Measurements from ENCODE around the gene LRRC75A. TPM values are rescaled to one million over a fixed set of nuclear protein-coding genes. Genes with fewer than 3 reads are reported as not detected.
"Not testable (repeated sequence)": the region's sequence is repeated elsewhere in the genome, so short reads cannot be mapped to it uniquely, and the experiment has no call there.

The LRRC75A gene
- total RNA-seq, 2 experiments from 2014 or later: 1.1 to 1.2 TPM

DNA sequence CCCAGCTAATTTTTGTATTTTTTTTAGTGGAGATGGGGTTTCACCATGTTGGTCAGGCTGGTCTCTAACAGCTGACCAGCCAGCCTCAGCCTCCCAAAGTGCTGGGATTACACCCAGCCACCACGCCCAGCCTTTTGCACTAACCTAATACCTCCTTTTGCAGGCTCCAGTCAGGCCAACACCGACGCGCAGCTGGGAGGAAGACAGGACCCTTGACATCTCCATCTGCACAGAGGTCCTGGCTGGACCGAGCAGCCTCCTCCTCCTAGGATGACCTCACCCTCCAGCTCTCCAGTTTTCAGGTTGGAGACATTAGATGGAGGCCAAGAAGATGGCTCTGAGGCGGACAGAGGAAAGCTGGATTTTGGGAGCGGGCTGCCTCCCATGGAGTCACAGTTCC, 74.6 kb downstream of the LRRC75A start:
- Mint-ChIP-seq H3K4me1 (peaks cover 53% of the 10 kb centered on the region), H3K4me3 (no peak overlapping the region), H3K9me3 (ENCODE audit: low read depth) (no peaks in the 10 kb centered on the region), H3K27me3 (no peaks in the 10 kb centered on the region), H3K36me3 (ENCODE audit: low read depth) (peaks cover 34% of the 10 kb centered on the region), H3K27ac (peak overlapping the region; percentile 99)
- ATAC-seq (no peak), DNase-seq (no peak)
- ChIA-PET CTCF (interaction anchor here (0.7 to 3.4 kb wide), 3 partner anchors 53 to 130 kb away, joined by 3 to 29 read pairs (median 9); no protein-coding TSS in a partner anchor), POLR2A (no interaction called here)
- intact Hi-C loops (cut with DNase I, micrococcal nuclease): loop anchor here (2.0 to 10.0 kb wide), 6 partner anchors 37 to 1545 kb away; partner anchors contain the start of genes ADORA2B (in 1 of the 2), NCOR1 (in 1 of the 2) and UBB (in 1 of the 2)

DNA sequence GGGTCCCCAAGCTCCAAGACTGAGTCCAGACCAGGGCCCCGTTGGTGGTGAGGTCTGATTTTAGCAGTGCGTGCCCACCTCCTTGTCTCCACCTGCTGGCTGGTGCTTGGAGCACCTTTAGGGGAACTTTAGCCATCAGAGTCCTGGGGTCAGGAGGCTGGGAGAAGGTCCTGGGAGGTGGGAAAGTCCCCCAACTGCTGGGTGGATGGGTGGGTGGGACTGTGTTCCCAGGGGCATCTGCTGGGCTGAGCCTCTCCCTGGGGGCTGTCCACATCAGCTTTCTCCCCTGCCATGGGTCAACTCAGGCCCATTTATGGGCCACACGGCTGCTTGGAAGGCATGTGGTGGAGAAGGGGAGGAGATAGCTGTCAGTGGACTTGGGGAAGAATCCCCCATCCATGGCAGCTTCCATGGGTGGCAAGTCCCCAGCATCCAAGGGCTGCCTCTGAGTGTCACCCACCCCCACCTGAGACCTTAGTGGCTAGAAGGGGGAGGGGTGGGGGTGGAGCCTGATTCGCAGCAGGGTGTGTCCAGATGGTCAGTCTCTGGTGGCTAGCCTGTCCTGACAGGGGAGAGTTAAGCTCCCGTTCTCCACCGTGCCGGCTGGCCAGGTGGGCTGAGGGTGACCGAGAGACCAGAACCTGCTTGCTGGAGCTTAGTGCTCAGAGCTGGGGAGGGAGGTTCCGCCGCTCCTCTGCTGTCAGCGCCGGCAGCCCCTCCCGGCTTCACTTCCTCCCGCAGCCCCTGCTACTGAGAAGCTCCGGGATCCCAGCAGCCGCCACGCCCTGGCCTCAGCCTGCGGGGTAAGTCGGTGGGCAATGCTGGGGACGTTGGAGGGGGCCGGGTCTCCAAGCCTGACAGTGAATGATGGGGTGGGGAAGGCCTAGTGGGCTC, 76.7 kb downstream of the LRRC75A start, which contains the start of gene TRPV2:
Gene TRPV2 (plus strand): TSS at position 541 of the 894 bp plus-strand sequence. CDS start 2,098 bp downstream, outside the sequence.
- H3K27ac Mint-ChIP-seq: peak within 1 kb of the TSS; percentile 99
- DNase-seq (peak; percentile 72), ATAC-seq (peak; percentile 15)
- intact Hi-C loops (cut with DNase I, micrococcal nuclease): loop anchor here (1.0 to 10.0 kb wide), 5 partner anchors 29 to 1547 kb away; partner anchors contain the start of gene ADORA2B (in 1 of the 2)
- peaks cover 28% of the 10 kb centered on the region for H3K36me3 Mint-ChIP-seq (ENCODE audit: low read depth)
- peak within 1 kb of the TSS; percentile 100 for H3K4me3 Mint-ChIP-seq
- ChIA-PET POLR2A (interaction anchor here (0.5 to 2.5 kb wide), 5 partner anchors 18 to 52 kb away, joined by 3 to 29 read pairs (median 9); partner anchors contain the start of gene UBB), CTCF (interaction anchor here (0.6 to 3.4 kb wide), 14 partner anchors 12 to 106 kb away, joined by 3 to 29 read pairs (median 4); no protein-coding TSS in a partner anchor)
- peaks cover 46% of the 10 kb centered on the region for H3K4me1 Mint-ChIP-seq
- no peaks in the 10 kb centered on the region for H3K9me3 Mint-ChIP-seq (ENCODE audit: low read depth)
- H3K27me3 Mint-ChIP-seq: no peaks in the 10 kb centered on the region

DNA sequence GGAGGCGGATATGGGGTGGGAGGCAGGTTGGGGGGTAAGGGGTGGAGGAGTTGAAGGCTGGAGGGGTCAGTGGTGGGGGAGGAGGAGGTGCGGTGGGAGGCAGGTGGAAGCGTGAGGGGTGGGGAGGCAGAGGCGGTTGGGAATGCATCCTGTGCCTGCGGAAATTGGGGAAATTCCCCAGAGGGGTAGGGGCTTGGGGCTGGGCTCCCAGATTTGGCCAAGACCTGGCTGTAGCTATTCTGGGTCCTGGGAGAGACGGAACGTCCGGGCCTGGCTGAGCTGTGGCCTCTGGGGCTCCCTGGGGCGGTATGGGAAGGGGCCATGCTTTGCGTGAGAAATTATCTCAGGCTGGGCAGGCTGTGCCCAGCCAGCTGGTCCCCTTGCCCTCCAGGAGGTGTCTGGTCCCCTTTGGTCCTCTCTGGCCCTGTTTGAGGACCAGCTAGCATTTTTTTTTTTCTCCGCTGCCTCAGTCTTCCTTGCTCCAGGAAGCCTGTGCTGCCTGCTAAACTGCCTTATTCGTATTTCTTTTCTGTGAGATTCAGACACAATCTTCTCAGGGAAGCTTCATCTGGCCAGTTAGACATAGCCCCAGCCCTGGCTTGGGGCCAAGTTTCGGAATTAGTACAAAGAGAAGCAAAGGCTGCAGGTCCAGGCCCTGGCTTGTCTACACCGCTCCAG, 83.9 kb downstream of the LRRC75A start:
- no peaks in the 10 kb centered on the region for H3K36me3 Mint-ChIP-seq (ENCODE audit: low read depth)
- ChIA-PET POLR2A (interaction anchor here (1.2 kb wide), 1 partner anchor 31 kb away, joined by 3 read pairs; no protein-coding TSS in a partner anchor), CTCF (interaction anchor here (0.6 kb wide), 1 partner anchor 51 kb away, joined by 3 read pairs; no protein-coding TSS in a partner anchor)
- ATAC-seq: peak; percentile 36
- peaks cover 9% of the 10 kb centered on the region for H3K27me3 Mint-ChIP-seq
- intact Hi-C loops (cut with DNase I, micrococcal nuclease): no loop called here
- H3K27ac Mint-ChIP-seq: no peak overlapping the region
- peaks cover 6% of the 10 kb centered on the region for H3K4me1 Mint-ChIP-seq
- no peak overlapping the region for H3K4me3 Mint-ChIP-seq
- no peaks in the 10 kb centered on the region for H3K9me3 Mint-ChIP-seq (ENCODE audit: low read depth)
- peak; percentile 48 for DNase-seq

DNA sequence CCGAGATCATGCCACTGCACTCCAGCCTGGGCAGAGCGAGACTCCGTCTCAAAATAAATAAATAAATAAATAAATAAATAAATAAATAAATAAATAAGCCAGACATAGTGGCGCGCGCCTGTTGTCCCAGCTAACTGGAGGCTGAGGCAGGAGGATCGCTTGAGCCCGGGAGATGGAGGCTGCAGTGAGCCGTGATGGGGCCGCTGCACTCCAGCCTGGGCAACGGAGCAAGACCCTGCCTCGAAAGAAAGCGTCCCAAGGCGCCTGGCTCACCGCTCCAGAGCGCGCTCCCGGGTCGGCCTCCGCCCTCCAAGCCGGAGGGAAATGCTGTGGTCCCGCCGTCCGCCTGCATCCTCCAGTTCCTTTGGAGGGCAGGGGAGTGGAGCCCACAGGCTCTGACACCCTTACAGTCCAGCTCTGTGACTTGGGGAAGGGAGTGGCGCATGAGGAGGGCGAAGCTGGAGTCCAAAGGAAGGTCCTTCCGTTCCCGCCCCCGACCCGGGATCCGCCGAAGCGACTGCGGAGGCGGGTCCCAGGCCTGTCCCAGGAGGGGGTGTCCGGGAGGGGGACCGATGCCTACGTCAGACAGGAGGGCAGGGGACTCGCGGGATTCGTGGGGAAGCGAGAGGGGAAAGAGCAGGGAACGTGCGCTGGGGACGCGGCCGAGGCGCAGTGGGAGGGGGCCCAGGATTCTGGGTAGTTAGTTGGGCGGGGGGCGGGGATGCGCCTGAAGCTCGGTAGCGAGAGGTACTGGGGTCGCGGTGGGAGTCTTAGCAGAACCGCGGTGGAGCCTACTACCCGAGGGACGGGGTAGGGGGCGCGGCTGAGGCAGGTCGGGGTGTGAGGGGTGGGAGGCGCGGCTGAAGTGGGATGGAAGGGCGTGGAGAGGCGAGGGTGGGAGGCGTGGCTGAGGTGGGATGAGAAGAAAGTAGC, 85.0 kb downstream of the LRRC75A start:
- intact Hi-C loops (cut with DNase I, micrococcal nuclease): no loop called here
- peak; percentile 47 for ATAC-seq
- Mint-ChIP-seq H3K4me3 (peak overlapping the region; percentile 50), H3K9me3 (ENCODE audit: low read depth) (no peaks in the 10 kb centered on the region), H3K27ac (no peak overlapping the region), H3K36me3 (ENCODE audit: low read depth) (no peaks in the 10 kb centered on the region), H3K4me1 (peaks cover 6% of the 10 kb centered on the region), H3K27me3 (peaks cover 9% of the 10 kb centered on the region)
- ChIA-PET CTCF (interaction anchor here (0.5 to 0.6 kb wide), 2 partner anchors 44 to 139 kb away, joined by 3 read pairs; no protein-coding TSS in a partner anchor), POLR2A (interaction anchor here (1.2 kb wide), 1 partner anchor 32 kb away, joined by 3 read pairs; no protein-coding TSS in a partner anchor)
- DNase-seq: peak; percentile 30

DNA sequence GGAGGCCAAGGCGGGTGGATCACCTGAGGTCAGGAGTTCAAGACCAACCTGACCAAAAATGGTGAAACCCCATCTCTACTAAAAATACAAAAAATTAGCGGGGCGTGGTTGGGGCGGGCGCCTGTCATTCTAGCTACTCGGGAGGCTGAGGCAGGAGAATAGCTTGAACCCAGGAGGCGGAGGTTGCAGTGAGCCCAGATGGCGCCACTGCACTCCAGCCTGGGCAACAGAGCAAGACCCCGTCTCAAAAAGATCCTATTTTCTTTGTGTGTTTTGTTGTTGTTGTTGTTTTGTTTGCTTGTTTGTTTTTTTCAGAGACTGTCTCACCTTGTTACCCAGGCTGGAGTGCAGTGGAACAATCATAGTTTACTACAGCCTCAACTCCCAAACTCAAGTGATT, 88.1 kb downstream of the LRRC75A start:
- CTCF ChIA-PET: interaction anchor here (0.8 kb wide), 2 partner anchors 9 to 35 kb away, joined by 3 read pairs; no protein-coding TSS in a partner anchor
- DNase-seq; ATAC-seq; H3K27me3 Mint-ChIP-seq; H3K36me3 Mint-ChIP-seq (ENCODE audit: low read depth); H3K4me3 Mint-ChIP-seq; H3K9me3 Mint-ChIP-seq (ENCODE audit: low read depth); POLR2A ChIA-PET; H3K27ac Mint-ChIP-seq; intact Hi-C loops (cut with DNase I, micrococcal nuclease); H3K4me1 Mint-ChIP-seq: not testable (repeated sequence)

GRCh38 chr17:16398270-16399267, 93.4 kb downstream of the LRRC75A start:
- no peaks in the 10 kb centered on the region for H3K27me3 Mint-ChIP-seq
- ATAC-seq (peak; percentile 98), DNase-seq (peak; percentile 58)
- no peak overlapping the region for H3K4me3 Mint-ChIP-seq
- no peaks in the 10 kb centered on the region for H3K36me3 Mint-ChIP-seq (ENCODE audit: low read depth)
- H3K9me3 Mint-ChIP-seq (ENCODE audit: low read depth): no peaks in the 10 kb centered on the region
- CTCF ChIA-PET: interaction anchor here (0.9 kb wide), 1 partner anchor 18 kb away, joined by 3 read pairs; no protein-coding TSS in a partner anchor
- POLR2A ChIA-PET: no interaction called here
- H3K4me1 Mint-ChIP-seq: peaks cover 8% of the 10 kb centered on the region
- H3K27ac Mint-ChIP-seq: peak overlapping the region; percentile 2
- intact Hi-C loops (cut with DNase I, micrococcal nuclease): no loop called here

DNA sequence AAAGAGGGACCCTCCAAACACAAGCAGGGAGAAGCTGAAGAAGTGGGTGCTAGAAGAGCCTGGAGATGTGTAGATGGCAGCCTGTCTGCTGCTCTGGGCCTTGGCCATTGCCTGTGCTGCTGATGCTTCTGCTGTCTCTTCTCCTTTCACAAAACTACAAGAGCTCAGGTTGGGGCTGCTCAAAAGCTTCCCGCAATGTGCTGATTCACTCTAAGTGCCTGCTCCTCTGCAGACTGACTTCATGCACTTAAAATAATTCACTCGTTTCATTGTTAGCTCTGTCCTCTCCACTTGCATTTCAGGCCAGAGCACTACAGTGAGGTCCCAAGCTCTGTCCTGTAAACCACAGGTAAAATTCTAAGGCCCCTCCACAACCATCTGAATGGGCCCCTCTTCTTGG, 95.3 kb downstream of the LRRC75A start:
- H3K36me3 Mint-ChIP-seq (ENCODE audit: low read depth); ATAC-seq; intact Hi-C loops (cut with DNase I, micrococcal nuclease); H3K4me3 Mint-ChIP-seq; DNase-seq; H3K27ac Mint-ChIP-seq; H3K4me1 Mint-ChIP-seq; CTCF ChIA-PET; H3K27me3 Mint-ChIP-seq; H3K9me3 Mint-ChIP-seq (ENCODE audit: low read depth): not testable (repeated sequence)
- POLR2A ChIA-PET: interaction anchor here (0.8 kb wide), 1 partner anchor 18 kb away, joined by 4 read pairs; no protein-coding TSS in a partner anchor

DNA sequence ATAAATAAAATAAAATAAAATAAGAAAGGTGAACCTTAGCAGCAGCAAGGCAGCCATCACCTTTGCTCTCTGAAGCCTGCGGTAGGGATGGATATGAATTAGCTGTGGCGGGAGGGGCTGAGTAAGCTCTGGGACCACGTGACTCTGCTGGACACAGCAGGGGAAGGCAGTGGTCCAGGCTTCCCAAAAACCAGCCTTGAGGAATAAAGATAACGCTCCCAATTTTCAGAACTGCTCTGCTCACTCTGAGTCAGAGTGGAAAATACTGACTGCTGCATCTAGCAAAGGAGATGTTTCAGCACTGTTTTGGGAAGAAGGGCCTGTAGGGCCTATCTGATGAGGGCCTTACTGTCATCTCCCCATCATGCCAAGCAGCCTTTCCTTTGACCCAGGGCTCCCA, 96.1 kb downstream of the LRRC75A start:
- H3K4me3 Mint-ChIP-seq; ATAC-seq; H3K36me3 Mint-ChIP-seq (ENCODE audit: low read depth); DNase-seq; intact Hi-C loops (cut with DNase I, micrococcal nuclease); H3K27me3 Mint-ChIP-seq; H3K9me3 Mint-ChIP-seq (ENCODE audit: low read depth); H3K27ac Mint-ChIP-seq; CTCF ChIA-PET; POLR2A ChIA-PET; H3K4me1 Mint-ChIP-seq: not testable (repeated sequence)

- H3K9me3 Mint-ChIP-seq (ENCODE audit: low read depth); H3K36me3 Mint-ChIP-seq (ENCODE audit: low read depth); intact Hi-C loops (cut with DNase I, micrococcal nuclease); DNase-seq; H3K27ac Mint-ChIP-seq; H3K4me1 Mint-ChIP-seq; ATAC-seq; H3K27me3 Mint-ChIP-seq; H3K4me3 Mint-ChIP-seq: not testable (repeated sequence)
- CTCF ChIA-PET: interaction anchor here (0.8 kb wide), 1 partner anchor 782 kb away, joined by 3 read pairs; no protein-coding TSS in a partner anchor
- POLR2A ChIA-PET: interaction anchor here (0.7 kb wide), 1 partner anchor 46 kb away, joined by 5 read pairs; no protein-coding TSS in a partner anchor
Measured at GRCh38 chr17:16392491-16392890, 99.5 kb downstream of the LRRC75A start.
